ENCODE results near the gene NUSAP1. TPM values are rescaled to one million over a fixed set of nuclear protein-coding genes. Genes with fewer than 3 reads are reported as not detected.
A peak's percentile ranks its signal among the peaks of the same experiment; 100 is the strongest.
"Not testable (repeated sequence)": the region's sequence is repeated elsewhere in the genome, so short reads cannot be mapped to it uniquely, and the experiment has no call there.

The NUSAP1 gene
- total and polyA plus RNA-seq, 4 donors, result 48.2 to 70.1 (median 57.2) TPM

DNA sequence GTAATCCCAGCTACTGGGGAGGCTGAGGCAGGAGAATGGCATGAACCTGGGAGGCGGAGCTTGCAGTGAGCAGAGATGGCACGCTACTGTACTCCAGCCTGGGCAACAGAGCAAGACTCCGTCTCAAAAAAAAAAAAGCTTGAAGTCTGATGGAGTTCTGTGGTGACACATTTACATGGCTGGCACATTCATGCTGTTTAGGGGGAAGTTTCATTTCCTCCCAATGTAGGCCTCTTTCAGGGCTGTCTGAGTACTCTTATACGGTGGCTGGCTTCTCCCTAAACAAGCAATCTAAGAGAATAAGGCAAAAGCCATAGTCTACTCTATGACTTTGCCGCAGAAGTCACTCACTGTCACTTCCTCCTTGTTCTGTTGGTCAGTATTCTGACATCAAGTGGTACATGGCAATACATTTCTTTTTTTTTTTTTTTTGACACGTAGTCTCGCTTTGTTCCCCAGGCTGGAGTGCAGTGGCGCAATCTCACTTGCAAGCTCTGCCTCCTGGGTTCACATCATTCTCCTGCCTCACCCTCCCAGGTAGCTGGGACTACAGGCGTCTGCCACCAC is 41.5 kb upstream of the NUSAP1 start:
- Histone ChIP-seq H3K4me3 (ENCODE audit: low read depth, low read length) (no peak overlapping the region), H3K4me1 (ENCODE audit: control insufficient read depth, insufficient read depth, low read length) (no peaks in the 10 kb centered on the region), H3K9me3 (ENCODE audit: control insufficient read depth, insufficient read depth, low read length) (no peaks in the 10 kb centered on the region), H3K36me3 (ENCODE audit: control insufficient read depth, insufficient read depth, low read length) (peaks cover 50% of the 10 kb centered on the region), H3K27me3 (ENCODE audit: control insufficient read depth, insufficient read depth, low read length) (no peaks in the 10 kb centered on the region), H3K27ac (ENCODE audit: low read depth, low read length) (no peak overlapping the region)
- no peak for DNase-seq (ENCODE audit: low read depth in 4 of 6, low spot score in 6 of 6)
- WGBS (ENCODE audit: insufficient coverage), result 96% methylated on average over 3 of the region's 9 CpGs

DNA sequence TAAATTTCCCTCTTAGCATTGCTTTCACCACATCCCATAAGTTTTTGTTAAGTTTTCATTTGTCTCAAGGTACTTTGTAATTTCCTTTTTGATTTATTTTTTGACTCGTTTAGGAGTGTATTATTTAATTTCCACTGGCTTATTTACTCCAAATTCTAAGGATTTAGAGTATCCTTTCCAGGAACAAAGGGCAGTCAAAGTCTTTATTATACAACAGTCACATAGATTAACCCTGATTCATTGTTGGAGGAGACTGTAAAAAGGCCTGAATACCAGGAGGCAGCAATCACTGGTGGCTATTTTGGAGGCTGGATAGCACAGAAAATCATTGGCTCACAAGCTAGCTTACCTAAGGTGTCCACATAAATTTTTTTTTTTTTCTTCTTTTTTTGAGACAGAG is 40.2 kb upstream of the NUSAP1 start:
- H3K27ac ChIP-seq (ENCODE audit: low read depth, low read length), result no peak overlapping the region
- peaks cover 50% of the 10 kb centered on the region for H3K36me3 ChIP-seq (ENCODE audit: control insufficient read depth, insufficient read depth, low read length)
- no peaks in the 10 kb centered on the region for H3K27me3 ChIP-seq (ENCODE audit: control insufficient read depth, insufficient read depth, low read length)
- WGBS (ENCODE audit: insufficient coverage), result no CpG with 5 or more reads among the region's 1 CpG
- no peak overlapping the region for H3K4me3 ChIP-seq (ENCODE audit: low read depth, low read length)
- no peak for DNase-seq (ENCODE audit: low read depth in 4 of 6, low spot score in 6 of 6)
- H3K9me3 ChIP-seq (ENCODE audit: control insufficient read depth, insufficient read depth, low read length), result no peaks in the 10 kb centered on the region
- H3K4me1 ChIP-seq (ENCODE audit: control insufficient read depth, insufficient read depth, low read length), result no peaks in the 10 kb centered on the region

DNA sequence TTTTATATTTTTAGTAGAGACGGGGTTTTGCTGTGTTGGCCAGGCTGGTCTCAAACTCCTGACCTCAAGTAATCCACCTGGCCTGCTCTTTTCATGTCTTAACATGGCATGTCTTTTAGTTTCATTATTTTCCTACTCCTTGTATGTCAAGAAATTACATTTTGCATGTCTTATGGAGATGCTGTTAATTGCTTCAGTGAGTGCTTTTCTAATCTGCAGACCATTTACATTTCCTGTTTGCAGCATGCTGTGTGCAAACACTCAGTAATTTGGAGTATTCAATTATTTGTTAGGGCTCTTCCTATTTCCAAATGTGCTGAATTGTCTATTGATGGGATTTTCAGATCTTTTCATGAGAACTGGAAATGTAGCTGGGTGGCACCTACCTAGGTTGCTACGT is 31.5 kb upstream of the NUSAP1 start:
- not testable (repeated sequence) for H3K4me1 ChIP-seq (ENCODE audit: control insufficient read depth, insufficient read depth, low read length); H3K4me3 ChIP-seq (ENCODE audit: low read depth, low read length); DNase-seq (ENCODE audit: low read depth in 4 of 6, low spot score in 6 of 6); H3K27ac ChIP-seq (ENCODE audit: low read depth, low read length); H3K9me3 ChIP-seq (ENCODE audit: control insufficient read depth, insufficient read depth, low read length); H3K27me3 ChIP-seq (ENCODE audit: control insufficient read depth, insufficient read depth, low read length)
- H3K36me3 ChIP-seq (ENCODE audit: control insufficient read depth, insufficient read depth, low read length), result peaks cover 21% of the 10 kb centered on the region
- WGBS (ENCODE audit: insufficient coverage), result 100% methylated on average over 1 of the region's 2 CpGs

DNA sequence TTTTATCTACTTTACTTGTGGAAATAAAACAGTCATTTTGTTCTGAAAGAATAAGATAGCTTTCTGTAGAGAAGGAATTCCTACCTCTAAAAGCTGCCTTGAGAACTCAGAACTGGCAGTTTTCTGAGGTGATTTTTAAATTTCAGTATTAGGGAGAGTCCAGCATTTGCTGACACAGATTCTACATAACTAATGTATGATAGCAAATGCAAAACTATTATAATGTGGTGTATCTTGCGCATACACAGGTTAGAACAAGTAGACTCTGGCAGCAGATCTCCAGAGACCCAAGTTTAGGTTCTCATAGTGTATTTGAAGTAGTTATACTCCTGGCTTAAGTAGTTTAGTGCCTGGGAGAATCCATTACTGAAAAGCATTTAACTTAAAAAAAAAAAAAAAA is 31.1 kb upstream of the NUSAP1 start:
- DNase-seq (ENCODE audit: low read depth in 4 of 6, low spot score in 6 of 6), result no peak
- WGBS (ENCODE audit: insufficient coverage), result no CpG with 5 or more reads among the region's 1 CpG
- no peak overlapping the region for H3K27ac ChIP-seq (ENCODE audit: low read depth, low read length)

DNA sequence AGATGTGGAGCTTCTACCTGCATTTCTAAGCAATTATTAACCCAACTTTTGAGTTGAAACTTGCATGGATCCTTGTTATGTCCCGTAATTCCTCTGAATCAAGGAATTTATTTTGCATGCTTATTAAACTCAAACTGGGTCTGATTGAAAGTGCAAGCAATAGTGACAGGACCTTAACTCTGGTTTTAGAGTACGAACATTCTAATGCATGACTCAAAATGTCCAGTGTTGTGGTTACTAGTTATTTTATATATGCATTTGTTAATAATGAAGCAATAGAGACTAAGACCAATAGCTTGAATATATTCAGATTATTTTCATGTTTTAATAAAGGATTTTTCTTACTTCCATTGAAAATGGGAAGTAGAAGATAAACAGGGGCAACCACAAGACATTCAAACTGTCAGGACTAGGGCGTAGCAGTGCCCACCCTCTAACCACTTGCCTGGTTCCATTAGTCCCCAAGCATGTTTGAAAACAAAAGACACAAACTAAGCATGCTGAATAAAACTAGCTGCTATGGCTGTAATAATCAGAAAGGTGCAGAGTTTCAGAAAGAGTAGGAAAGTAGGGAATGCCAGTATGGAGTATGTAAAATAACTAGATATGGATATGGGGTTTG is 28.4 kb upstream of the NUSAP1 start:
- H3K27ac ChIP-seq (ENCODE audit: low read depth, low read length), result no peak overlapping the region
- no peak for DNase-seq (ENCODE audit: low read depth in 4 of 6, low spot score in 6 of 6)
- WGBS (ENCODE audit: insufficient coverage), result 100% methylated on average over 1 of the region's 3 CpGs
- no peaks in the 10 kb centered on the region for H3K27me3 ChIP-seq (ENCODE audit: control insufficient read depth, insufficient read depth, low read length)
- no peak overlapping the region for H3K4me3 ChIP-seq (ENCODE audit: low read depth, low read length)
- H3K4me1 ChIP-seq (ENCODE audit: control insufficient read depth, insufficient read depth, low read length), result no peaks in the 10 kb centered on the region
- H3K9me3 ChIP-seq (ENCODE audit: control insufficient read depth, insufficient read depth, low read length), result no peaks in the 10 kb centered on the region
- peaks cover 2% of the 10 kb centered on the region for H3K36me3 ChIP-seq (ENCODE audit: control insufficient read depth, insufficient read depth, low read length)

More for the DNA sequence above, 31.1 kb upstream of the NUSAP1 start:
- H3K4me3 ChIP-seq (ENCODE audit: low read depth, low read length), result no peak overlapping the region
- peaks cover 18% of the 10 kb centered on the region for H3K36me3 ChIP-seq (ENCODE audit: control insufficient read depth, insufficient read depth, low read length)
- no peaks in the 10 kb centered on the region for H3K27me3 ChIP-seq (ENCODE audit: control insufficient read depth, insufficient read depth, low read length)
- no peaks in the 10 kb centered on the region for H3K9me3 ChIP-seq (ENCODE audit: control insufficient read depth, insufficient read depth, low read length)
- no peaks in the 10 kb centered on the region for H3K4me1 ChIP-seq (ENCODE audit: control insufficient read depth, insufficient read depth, low read length)

DNA sequence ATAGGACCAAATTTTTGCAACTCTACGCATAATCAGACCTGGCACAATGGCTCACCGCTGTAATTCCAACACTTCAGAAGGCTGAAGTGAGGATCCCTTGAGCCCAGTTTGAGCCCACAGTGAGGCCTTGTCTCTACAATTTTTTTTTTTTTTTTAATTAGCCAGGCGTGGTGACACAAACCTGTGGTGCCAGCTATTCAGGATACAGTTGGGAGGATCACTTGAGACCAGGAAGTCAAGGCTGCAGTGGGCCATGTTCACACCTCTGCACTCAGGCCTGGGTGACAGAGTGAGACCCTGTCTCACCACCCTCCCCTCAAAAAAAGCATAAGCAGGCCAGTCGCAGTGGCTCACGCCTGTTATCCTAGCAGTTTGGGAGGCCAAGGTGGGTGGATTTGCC is 25.0 kb upstream of the NUSAP1 start:
- H3K4me3 ChIP-seq (ENCODE audit: low read depth, low read length), result no peak overlapping the region
- H3K9me3 ChIP-seq (ENCODE audit: control insufficient read depth, insufficient read depth, low read length), result no peaks in the 10 kb centered on the region
- H3K27ac ChIP-seq (ENCODE audit: low read depth, low read length), result no peak overlapping the region
- H3K4me1 ChIP-seq (ENCODE audit: control insufficient read depth, insufficient read depth, low read length), result no peaks in the 10 kb centered on the region
- WGBS (ENCODE audit: insufficient coverage), result 93% methylated on average over 5 of the region's 5 CpGs
- H3K27me3 ChIP-seq (ENCODE audit: control insufficient read depth, insufficient read depth, low read length), result no peaks in the 10 kb centered on the region
- H3K36me3 ChIP-seq (ENCODE audit: control insufficient read depth, insufficient read depth, low read length), result peaks cover 2% of the 10 kb centered on the region
- DNase-seq (ENCODE audit: low read depth in 4 of 6, low spot score in 6 of 6), result no peak

DNA sequence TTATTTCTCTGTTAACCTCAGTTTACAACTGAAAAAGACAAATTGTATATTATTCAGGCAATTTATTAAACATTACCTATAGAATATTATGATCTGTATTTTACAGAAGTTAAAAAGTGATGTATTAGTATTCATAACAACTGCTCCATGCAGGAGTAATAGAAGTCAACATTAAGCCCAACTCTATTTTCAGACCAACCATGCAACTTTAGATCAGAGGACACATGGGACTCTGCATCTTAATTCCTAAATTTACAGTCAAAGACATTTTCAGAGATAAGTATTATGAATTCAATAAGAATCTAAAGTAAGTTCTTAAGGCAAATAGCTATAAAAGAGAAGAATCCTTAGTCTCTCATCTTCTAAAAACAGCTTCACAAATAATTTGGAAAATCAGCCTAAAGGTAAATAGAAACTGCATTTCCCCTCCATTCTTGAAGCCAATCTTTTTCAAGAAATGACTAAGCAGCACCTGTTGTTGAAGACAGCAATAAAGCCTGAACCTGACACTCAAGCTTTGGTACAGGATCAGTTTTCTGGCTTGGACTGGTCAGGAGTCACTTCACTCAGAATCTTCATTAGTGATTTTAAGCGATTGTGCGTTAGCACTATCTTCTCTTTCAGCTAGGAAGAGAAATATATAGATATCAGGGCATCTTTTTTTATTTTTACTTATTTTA is 23.3 kb upstream of the NUSAP1 start:
- Histone ChIP-seq H3K36me3 (ENCODE audit: control insufficient read depth, insufficient read depth, low read length) (peaks cover 2% of the 10 kb centered on the region), H3K4me1 (ENCODE audit: control insufficient read depth, insufficient read depth, low read length) (no peaks in the 10 kb centered on the region), H3K4me3 (ENCODE audit: low read depth, low read length) (no peak overlapping the region), H3K27ac (ENCODE audit: low read depth, low read length) (no peak overlapping the region), H3K9me3 (ENCODE audit: control insufficient read depth, insufficient read depth, low read length) (no peaks in the 10 kb centered on the region), H3K27me3 (ENCODE audit: control insufficient read depth, insufficient read depth, low read length) (no peaks in the 10 kb centered on the region)
- DNase-seq (ENCODE audit: low read depth in 4 of 6, low spot score in 6 of 6), result no peak
- WGBS (ENCODE audit: insufficient coverage), result no CpG with 5 or more reads among the region's 2 CpGs

DNA sequence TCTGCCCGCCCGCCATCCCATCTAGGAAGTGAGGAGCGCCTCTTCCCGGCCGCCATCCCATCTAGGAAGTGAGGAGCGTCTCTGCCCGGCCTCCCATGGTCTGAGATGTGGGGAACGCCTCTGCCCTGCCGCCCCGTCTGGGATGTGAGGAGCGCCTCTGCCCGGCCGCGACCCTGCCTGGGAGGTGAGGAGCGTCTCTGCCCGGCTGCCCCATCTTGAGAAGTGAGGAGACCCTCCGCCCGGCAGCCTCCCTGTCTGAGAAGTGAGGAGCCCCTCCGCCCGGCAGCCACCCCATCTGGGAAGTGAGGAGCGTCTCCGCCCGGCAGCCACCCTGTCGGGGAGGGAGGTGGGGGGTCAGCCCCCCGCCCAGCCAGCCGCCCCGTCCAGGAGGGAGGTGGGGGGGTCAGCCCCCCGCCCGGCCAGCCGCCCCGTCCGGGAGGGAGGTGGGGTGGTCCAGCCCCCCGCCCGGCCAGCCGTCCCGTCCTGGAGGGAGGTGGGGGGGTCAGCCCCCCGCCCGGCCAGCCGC is 11.8 kb upstream of the NUSAP1 start:
- not testable (repeated sequence) for H3K27me3 ChIP-seq (ENCODE audit: control insufficient read depth, insufficient read depth, low read length); H3K27ac ChIP-seq (ENCODE audit: low read depth, low read length); H3K36me3 ChIP-seq (ENCODE audit: control insufficient read depth, insufficient read depth, low read length); H3K4me1 ChIP-seq (ENCODE audit: control insufficient read depth, insufficient read depth, low read length); DNase-seq (ENCODE audit: low read depth in 4 of 6, low spot score in 6 of 6); H3K4me3 ChIP-seq (ENCODE audit: low read depth, low read length); H3K9me3 ChIP-seq (ENCODE audit: control insufficient read depth, insufficient read depth, low read length)
- 98% methylated on average over 16 of the region's 39 CpGs for WGBS (ENCODE audit: insufficient coverage)

DNA sequence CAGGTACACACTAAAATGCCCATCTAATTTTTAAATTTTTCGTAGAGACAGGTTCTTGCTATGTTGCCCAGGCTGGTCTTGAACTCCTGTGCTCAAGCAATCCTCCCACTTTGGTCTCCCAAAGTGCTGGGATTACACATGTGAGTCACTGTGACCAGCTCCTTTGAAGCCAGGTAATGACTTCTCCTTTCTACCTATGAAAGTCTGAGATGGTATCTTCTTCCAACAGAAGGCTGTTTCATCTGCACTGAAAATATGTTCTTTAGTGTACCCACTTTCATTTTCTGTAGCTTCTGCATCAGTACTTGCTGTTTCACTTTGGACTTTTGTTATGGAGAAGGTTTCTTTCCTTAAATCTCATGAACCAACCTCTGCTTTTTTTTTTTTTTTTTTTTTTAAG is 9.1 kb upstream of the NUSAP1 start:
- no peaks in the 10 kb centered on the region for H3K4me1 ChIP-seq (ENCODE audit: control insufficient read depth, insufficient read depth, low read length)
- H3K4me3 ChIP-seq (ENCODE audit: low read depth, low read length), result no peak overlapping the region
- H3K9me3 ChIP-seq (ENCODE audit: control insufficient read depth, insufficient read depth, low read length), result no peaks in the 10 kb centered on the region
- no peak for DNase-seq (ENCODE audit: low read depth in 4 of 6, low spot score in 6 of 6)
- peaks cover 7% of the 10 kb centered on the region for H3K36me3 ChIP-seq (ENCODE audit: control insufficient read depth, insufficient read depth, low read length)
- H3K27me3 ChIP-seq (ENCODE audit: control insufficient read depth, insufficient read depth, low read length), result no peaks in the 10 kb centered on the region
- WGBS (ENCODE audit: insufficient coverage), result 89% methylated on average over 1 of the region's 1 CpG
- H3K27ac ChIP-seq (ENCODE audit: low read depth, low read length), result no peak overlapping the region

DNA sequence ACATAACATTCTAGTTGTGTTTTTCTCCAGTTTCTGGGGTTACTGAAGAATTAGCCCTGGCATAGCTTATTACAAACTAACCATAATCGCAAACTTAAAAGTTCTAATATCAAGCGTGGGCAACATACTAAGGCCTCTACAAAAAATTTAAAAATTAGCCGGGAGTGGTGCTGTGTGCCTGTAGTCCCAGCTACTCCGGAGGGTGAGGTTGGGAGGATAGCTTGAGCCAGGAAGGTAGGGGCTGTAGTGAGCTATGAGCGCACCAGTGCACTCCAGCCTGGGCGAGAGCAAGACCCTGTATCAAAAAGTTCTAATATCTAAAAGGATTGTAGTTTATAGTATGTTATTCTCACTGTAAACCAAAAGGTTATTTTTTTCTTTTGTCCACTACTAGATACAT is 1.4 kb upstream of the NUSAP1 start:
- no CpG with 5 or more reads among the region's 6 CpGs for WGBS (ENCODE audit: insufficient coverage)
- Histone ChIP-seq H3K27me3 (ENCODE audit: control insufficient read depth, insufficient read depth, low read length) (no peaks in the 10 kb centered on the region), H3K27ac (ENCODE audit: low read depth, low read length) (no peak overlapping the region), H3K4me1 (ENCODE audit: control insufficient read depth, insufficient read depth, low read length) (peaks cover 8% of the 10 kb centered on the region), H3K9me3 (ENCODE audit: control insufficient read depth, insufficient read depth, low read length) (no peaks in the 10 kb centered on the region), H3K4me3 (ENCODE audit: low read depth, low read length) (peak overlapping the region; percentile 84), H3K36me3 (ENCODE audit: control insufficient read depth, insufficient read depth, low read length) (no peaks in the 10 kb centered on the region)
- no peak for DNase-seq (ENCODE audit: low read depth in 4 of 6, low spot score in 6 of 6)

All from spinal cord (tissue), 10 donors.